HepG2 (cell line): ENCODE measurements around the gene SLC25A47. TPM values are rescaled to one million over a fixed set of nuclear protein-coding genes. Genes with fewer than 3 reads are reported as not detected.

Experiments used
- ATAC-seq: fragments of 200-7000 bp; cut with Tn5 transposase; 3 replicates; pipeline ENCODE4 v1.9.1; 2020; ENCODE audit warnings: mild to moderate bottlenecking, moderate library complexity
- BruUV-seq: library from RNA; stranded (reverse); fragments of 400-500 nt; replicated peaks from 2 replicates; lab custom pipeline; 2021; lab: Mats Ljungman, UMichigan
- CTCF ChIA-PET: fragments of 300-600 bp; formaldehyde crosslinking; extraction: SDS; loops from one replicate; lab custom pipeline; 2021; ENCODE audit warnings: low total read pairs, inconsistent platforms, low intra/inter-chr PET ratio; lab: Yijun Ruan, JAX
- POLR2A ChIA-PET: fragments of 350-600 bp; sonication (Branson Sonifier 250); formaldehyde crosslinking; loops from one replicate; lab custom pipeline; 2020; ENCODE audit warnings: antibody characterized with exemption, inconsistent platforms; lab: Yijun Ruan, JAX
- DNase-seq: peaks from one replicate; pipeline ENCODE4 v3.0.0-alpha.2; 2015; ENCODE audit warnings: low spot score
- FAIRE-seq: peaks from 3 replicates; lab custom pipeline; 2011; peaks lifted over from hg19 to GRCh38; lab: Jason Lieb, UNC
- H2AFZ ChIP-seq: one replicate; pipeline ENCODE4 v1.6.1; 2011; ENCODE audit warnings: low read length, inconsistent platforms
- H3K27ac ChIP-seq: fragments of 300-600 bp; 3 replicates; pipeline ENCODE4 v1.8.0; 2011; ENCODE audit warnings: mixed run types, mild to moderate bottlenecking, mixed read lengths, low read length, inconsistent platforms; ENCODE audit not compliant: insufficient read depth; ENCODE audit errors: extremely low read length
- H3K27me3 ChIP-seq, 2 experiments: fragments of 200-600 bp in 1 of 2; 2 replicates in 1 of 2; 3 replicates in 1 of 2; pipeline versions ENCODE4 v1.6.0 to v1.8.0; 2011; ENCODE audit warnings: low read length in 2 of 2, mild to moderate bottlenecking in 2 of 2, moderate library complexity in 2 of 2, inconsistent platforms in 1 of 2; ENCODE audit not compliant: insufficient read depth in 2 of 2, control insufficient read depth in 1 of 2
- H3K36me3 ChIP-seq, 2 experiments: fragments of 200-600 bp in 1 of 2; replicated peaks in 1 of 2; 2 replicates in 1 of 2; 3 replicates in 1 of 2; pipeline versions ENCODE4 v1.5.1 to v1.8.0; 2011; ENCODE audit warnings: low read length in 2 of 2, inconsistent platforms in 1 of 2; ENCODE audit not compliant: insufficient read depth in 2 of 2, control insufficient read depth in 1 of 2
- H3K4me1 ChIP-seq: 2 replicates; pipeline ENCODE4 v1.5.1; 2012; ENCODE audit warnings: low read length, inconsistent platforms; ENCODE audit not compliant: insufficient read depth
- H3K4me2 ChIP-seq: 2 replicates; pipeline ENCODE4 v1.6.0; 2011; ENCODE audit warnings: low read depth, low read length, inconsistent platforms
- H3K4me3 ChIP-seq, 3 experiments: fragments of 200-600 bp in 1 of 3; sonication (generic), shearing (Covaris generic) in 1 of 3; replicated peaks in 1 of 3; 2 replicates each; pipeline ENCODE4 v1.5.1; 2011 to 2016; ENCODE audit warnings: low read length in 3 of 3, inconsistent platforms in 2 of 3, low read depth in 2 of 3, mild to moderate bottlenecking in 2 of 3, control low read depth in 1 of 3, mixed read lengths in 1 of 3; ENCODE audit not compliant: insufficient read depth in 1 of 3
- H3K79me2 ChIP-seq: one replicate; pipeline ENCODE4 v1.6.1; 2011; ENCODE audit warnings: low read length, inconsistent platforms; ENCODE audit not compliant: insufficient read depth
- H3K9ac ChIP-seq: 2 replicates; pipeline ENCODE4 v1.6.0; 2011; ENCODE audit warnings: mild to moderate bottlenecking, low read depth, low read length, inconsistent platforms; ENCODE audit not compliant: insufficient read depth
- H3K9me3 ChIP-seq: 2 replicates; pipeline ENCODE4 v1.5.1; 2012; ENCODE audit warnings: mild to moderate bottlenecking, low read length
- H4K20me1 ChIP-seq: 2 replicates; pipeline ENCODE4 v1.6.0; 2011; ENCODE audit warnings: inconsistent platforms, mild to moderate bottlenecking, low read length, moderate library complexity; ENCODE audit not compliant: insufficient read depth
- BCL6 ChIP-seq: IDR thresholded peaks from 2 replicates; pipeline ENCODE4 v1.6.1; 2016; ENCODE audit warnings: missing genetic modification reagents, missing compliant biosample characterization
- KLF11 ChIP-seq: IDR thresholded peaks from 2 replicates; pipeline ENCODE4 v1.6.1; 2016; ENCODE audit warnings: missing compliant biosample characterization
- MXI1 ChIP-seq: IDR thresholded peaks from 3 replicates; pipeline ENCODE4 v1.6.1; 2012; ENCODE audit warnings: low read depth, low read length, inconsistent platforms, borderline replicate concordance
- NR2C2 ChIP-seq: sonication (generic); formaldehyde crosslinking; IDR thresholded peaks from 2 replicates; pipeline ENCODE4 v1.4.0; 2020; ENCODE audit warnings: missing genetic modification reagents, mild to moderate bottlenecking, moderate library complexity, borderline replicate concordance
- NR2F1 ChIP-seq, 2 experiments: fragments of 450-650 bp in 1 of 2; formaldehyde crosslinking in 1 of 2; IDR thresholded peaks; 2 replicates each; pipeline versions ENCODE4 v1.5.0 to v1.6.1; 2016 to 2020; ENCODE audit warnings: mild to moderate bottlenecking in 1 of 2, missing compliant biosample characterization in 1 of 2, missing genetic modification reagents in 1 of 2, moderate library complexity in 1 of 2
- RORA ChIP-seq: sonication (generic); formaldehyde crosslinking; IDR thresholded peaks from 2 replicates; pipeline ENCODE4 v1.5.0; 2020; ENCODE audit warnings: mild to moderate bottlenecking, missing genetic modification reagents, moderate library complexity
- TMF1 ChIP-seq: sonication (generic); formaldehyde crosslinking; IDR thresholded peaks from 2 replicates; pipeline ENCODE4 v1.8.1; 2022; ENCODE audit warnings: low read depth, missing genetic modification reagents
- ZBTB8A ChIP-seq: sonication (generic); formaldehyde crosslinking; IDR thresholded peaks from 2 replicates; pipeline ENCODE4 v1.4.0; 2020; ENCODE audit warnings: mild to moderate bottlenecking, low read depth, missing genetic modification reagents, borderline replicate concordance
- ZNF614 ChIP-seq: IDR thresholded peaks from 2 replicates; pipeline ENCODE4 v1.6.1; 2018; ENCODE audit warnings: missing biosample characterization, missing genetic modification reagents, inconsistent platforms, borderline replicate concordance
- ZNF629 ChIP-seq: sonication (generic); formaldehyde crosslinking; conservative IDR thresholded peaks from 2 replicates; pipeline ENCODE4 v1.5.0; 2020; ENCODE audit warnings: missing genetic modification reagents
- WGBS: methylation state at CpG from one replicate; pipeline ENCODE4 v1.1.6; 2017; ENCODE audit warnings: low lambda C conversion rate; 5-methylcytosine and 5-hydroxymethylcytosine counted together
- in situ Hi-C: cut with HindIII; loops from 2 replicates; pipeline ENCODE4 v1.10.0; 2017; ENCODE audit warnings: low pct_unique_long_range_greater_than_20kb; ENCODE audit not compliant: extremely low pct_ligation_motif_present
- intact Hi-C: fragments of 100-400 bp; cut with micrococcal nuclease; formaldehyde crosslinking; loops from one replicate; pipeline ENCODE4 v1.10.0; 2022; ENCODE audit not compliant: unreplicated experiment
- polyA plus RNA-seq, 8 experiments: library from polyadenylated mRNA; depleted of rRNA in 3 of 8; stranded (reverse) in 7 of 8; unstranded in 1 of 8; fragments of >200 nt; fragmentation: Illumina TruSeq in 4 of 8; extraction: Trizol in 4 of 8; gene quantifications; 2 replicates each; pipeline versions ENCODE4 v1.2.1 to v1.2.3, GENCODE V29; 2011 to 2016; ENCODE audit warnings: low read depth in 4 of 8, missing spikeins in 1 of 8, mixed read lengths in 1 of 8; ENCODE audit not compliant: insufficient read depth in 1 of 8
- total RNA-seq, 5 experiments: library from RNA; depleted of rRNA; stranded (reverse); fragments of >200 nt; fragmentation: Illumina TruSeq; extraction: Trizol; gene quantifications; 2 replicates each; pipeline ENCODE4 v1.2.3, GENCODE V29; 2016; ENCODE audit warnings: low read depth in 1 of 5
- TF ChIP-seq, protein P1 (sequence below): sonication (generic); formaldehyde crosslinking; IDR thresholded peaks from 2 replicates; pipeline ENCODE4 v1.4.0; 2020; ENCODE audit warnings: mild to moderate bottlenecking, missing genetic modification reagents
- TF ChIP-seq, protein P2 (sequence below): sonication (generic); formaldehyde crosslinking; IDR thresholded peaks from 2 replicates; pipeline ENCODE4 v1.5.0; 2020; ENCODE audit warnings: mild to moderate bottlenecking, missing genetic modification reagents

Gene SLC25A47
- total and polyA plus RNA-seq, 2 of the 13 experiments (the other 11 are each of a cell fraction or from before 2014, with no cell fraction given), result 1.0 to 1.7 TPM

DNA sequence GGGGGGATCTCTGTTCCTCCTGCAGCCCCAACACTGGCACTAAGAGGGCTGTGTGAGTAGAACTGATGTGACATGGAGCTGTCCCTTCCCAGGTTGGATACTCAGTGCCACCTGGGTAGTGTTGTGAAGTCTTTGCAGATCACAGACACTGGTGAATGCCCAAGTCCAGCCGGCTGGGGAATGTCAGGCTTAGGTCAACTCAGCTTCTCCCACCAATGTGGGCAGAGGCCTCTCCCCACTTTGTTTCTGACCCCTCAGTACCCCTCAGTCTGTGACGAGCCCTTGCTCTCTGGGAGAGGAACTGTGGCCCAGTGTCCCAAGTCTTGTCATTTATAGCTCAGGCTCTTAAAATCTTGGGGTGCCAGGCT lies 28.2 kb upstream of the SLC25A47 start:
- no peak overlapping the region for H3K4me2 ChIP-seq
- H3K9me3 ChIP-seq, result no peaks in the 10 kb centered on the region
- no peak for ATAC-seq
- TF ChIP-seq NR2F1 (CRISPR knock-in tag; IDR thresholded peaks at IDR 0.05) (no peak), NR2C2 (CRISPR knock-in tag) (no peak), BCL6 (CRISPR knock-in tag) (no peak), RORA (CRISPR knock-in tag) (no peak), ZNF629 (CRISPR knock-in tag) (no peak), ZNF614 (CRISPR knock-in tag) (no peak), KLF11 (no peak), TMF1 (CRISPR knock-in tag) (no peak), ZBTB8A (CRISPR knock-in tag) (no peak), MXI1 (no peak)
- TF ChIP-seq, protein P1, sequence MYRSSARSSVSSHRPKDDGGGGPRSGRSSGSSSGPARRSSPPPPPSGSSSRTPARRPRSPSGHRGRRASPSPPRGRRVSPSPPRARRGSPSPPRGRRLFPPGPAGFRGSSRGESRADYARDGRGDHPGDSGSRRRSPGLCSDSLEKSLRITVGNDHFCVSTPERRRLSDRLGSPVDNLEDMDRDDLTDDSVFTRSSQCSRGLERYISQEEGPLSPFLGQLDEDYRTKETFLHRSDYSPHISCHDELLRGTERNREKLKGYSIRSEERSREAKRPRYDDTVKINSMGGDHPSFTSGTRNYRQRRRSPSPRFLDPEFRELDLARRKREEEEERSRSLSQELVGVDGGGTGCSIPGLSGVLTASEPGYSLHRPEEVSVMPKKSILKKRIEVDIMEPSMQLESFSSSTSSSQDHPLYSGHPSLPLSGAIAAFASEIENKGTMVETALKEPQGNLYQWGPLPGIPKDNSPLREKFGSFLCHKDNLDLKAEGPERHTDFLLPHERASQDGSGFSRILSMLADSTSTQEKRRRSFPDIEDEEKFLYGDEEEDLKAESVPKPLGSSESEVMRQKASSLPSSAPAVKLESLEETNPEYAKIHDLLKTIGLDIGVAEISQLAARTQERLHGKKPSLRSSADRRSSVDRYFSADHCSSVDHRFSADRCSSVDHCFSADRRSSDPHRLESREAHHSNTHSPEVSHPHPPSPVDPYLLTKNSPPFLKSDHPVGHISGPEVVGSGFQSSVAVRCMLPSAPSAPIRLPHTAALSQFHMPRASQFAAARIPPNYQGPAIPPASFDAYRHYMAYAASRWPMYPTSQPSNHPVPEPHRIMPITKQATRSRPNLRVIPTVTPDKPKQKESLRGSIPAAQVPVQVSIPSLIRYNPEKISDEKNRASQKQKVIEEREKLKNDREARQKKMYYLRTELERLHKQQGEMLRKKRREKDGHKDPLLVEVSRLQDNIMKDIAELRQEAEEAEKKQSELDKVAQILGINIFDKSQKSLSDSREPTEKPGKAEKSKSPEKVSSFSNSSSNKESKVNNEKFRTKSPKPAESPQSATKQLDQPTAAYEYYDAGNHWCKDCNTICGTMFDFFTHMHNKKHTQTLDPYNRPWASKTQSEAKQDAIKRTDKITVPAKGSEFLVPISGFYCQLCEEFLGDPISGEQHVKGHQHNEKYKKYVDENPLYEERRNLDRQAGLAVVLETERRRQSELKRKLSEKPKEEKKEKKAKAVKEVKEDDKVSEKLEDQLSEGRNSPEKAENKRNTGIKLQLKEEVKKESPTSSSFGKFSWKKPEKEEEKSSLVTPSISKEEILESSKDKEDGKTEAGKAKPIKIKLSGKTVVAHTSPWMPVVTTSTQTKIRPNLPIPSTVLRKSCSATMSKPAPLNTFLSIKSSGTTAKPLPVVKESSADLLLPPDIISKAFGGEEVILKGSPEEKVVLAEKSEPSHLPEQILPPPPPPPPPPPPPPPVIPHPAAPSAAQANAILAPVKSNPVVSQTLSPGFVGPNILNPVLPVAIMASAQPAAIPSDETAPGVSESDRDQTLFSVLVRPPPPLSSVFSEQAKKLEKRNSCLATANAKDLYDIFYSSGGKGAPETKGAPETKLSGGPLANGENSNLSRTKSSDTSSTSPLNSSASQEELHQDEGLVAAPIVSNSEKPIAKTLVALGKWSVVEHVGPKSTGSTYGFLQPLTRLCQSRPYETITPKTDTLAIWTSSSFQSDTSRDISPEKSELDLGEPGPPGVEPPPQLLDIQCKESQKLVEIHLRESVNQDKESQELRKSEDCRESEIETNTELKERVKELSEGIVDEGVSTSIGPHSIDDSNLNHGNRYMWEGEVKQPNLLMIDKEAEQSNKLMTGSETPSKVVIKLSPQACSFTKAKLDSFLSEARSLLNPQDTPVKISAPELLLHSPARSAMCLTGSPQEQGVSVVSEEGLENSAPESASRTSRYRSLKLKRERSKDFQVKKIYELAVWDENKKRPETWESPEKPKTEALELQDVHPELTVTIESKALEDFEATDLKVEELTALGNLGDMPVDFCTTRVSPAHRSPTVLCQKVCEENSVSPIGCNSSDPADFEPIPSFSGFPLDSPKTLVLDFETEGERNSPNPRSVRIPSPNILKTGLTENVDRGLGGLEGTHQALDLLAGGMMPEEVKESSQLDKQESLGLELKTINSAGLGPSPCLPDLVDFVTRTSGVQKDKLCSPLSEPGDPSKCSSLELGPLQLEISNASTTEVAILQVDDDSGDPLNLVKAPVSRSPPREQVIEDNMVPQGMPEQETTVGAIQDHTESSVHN (CRISPR knock-in tag), result no peak
- TF ChIP-seq, protein P2, sequence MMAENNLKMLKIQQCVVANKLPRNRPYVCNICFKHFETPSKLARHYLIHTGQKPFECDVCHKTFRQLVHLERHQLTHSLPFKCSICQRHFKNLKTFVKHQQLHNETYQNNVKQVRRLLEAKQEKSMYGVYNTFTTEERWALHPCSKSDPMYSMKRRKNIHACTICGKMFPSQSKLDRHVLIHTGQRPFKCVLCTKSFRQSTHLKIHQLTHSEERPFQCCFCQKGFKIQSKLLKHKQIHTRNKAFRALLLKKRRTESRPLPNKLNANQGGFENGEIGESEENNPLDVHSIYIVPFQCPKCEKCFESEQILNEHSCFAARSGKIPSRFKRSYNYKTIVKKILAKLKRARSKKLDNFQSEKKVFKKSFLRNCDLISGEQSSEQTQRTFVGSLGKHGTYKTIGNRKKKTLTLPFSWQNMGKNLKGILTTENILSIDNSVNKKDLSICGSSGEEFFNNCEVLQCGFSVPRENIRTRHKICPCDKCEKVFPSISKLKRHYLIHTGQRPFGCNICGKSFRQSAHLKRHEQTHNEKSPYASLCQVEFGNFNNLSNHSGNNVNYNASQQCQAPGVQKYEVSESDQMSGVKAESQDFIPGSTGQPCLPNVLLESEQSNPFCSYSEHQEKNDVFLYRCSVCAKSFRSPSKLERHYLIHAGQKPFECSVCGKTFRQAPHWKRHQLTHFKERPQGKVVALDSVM (CRISPR knock-in tag), result no peak
- TF ChIP-seq, all 625 proteins: peak for 0
- intact Hi-C loops (no loop called here), in situ Hi-C loops (no loop called here)
- no peak overlapping the region for H3K27ac ChIP-seq
- WGBS, result 94% methylated on average over 2 of the region's 2 CpGs
- no peaks in the 10 kb centered on the region; a peak in 1 of 5 replicates for H3K36me3 ChIP-seq
- H3K27me3 ChIP-seq, result no peaks in the 10 kb centered on the region
- BruUV-seq, result no TSS peak
- CTCF ChIA-PET, result no interaction called here
- H3K4me3 ChIP-seq, result no peak overlapping the region
- H3K4me1 ChIP-seq, result peaks cover 42% of the 10 kb centered on the region
- no peak overlapping the region for H2AFZ ChIP-seq
- POLR2A ChIA-PET, result no interaction called here
- FAIRE-seq (no peak), DNase-seq (no peak)
- no peaks in the 10 kb centered on the region for H4K20me1 ChIP-seq
- H3K9ac ChIP-seq, result no peak overlapping the region
- no peaks in the 10 kb centered on the region for H3K79me2 ChIP-seq
